GM12875 (cell line): ENCODE data around the gene FBN2.

Source experiments
- H3K4me3 ChIP-seq: one replicate; pipeline ENCODE4 v1.5.1; 2011; ENCODE audit warnings: low read depth, low read length, control low read depth
- CTCF ChIP-seq: IDR thresholded peaks from 2 replicates; pipeline ENCODE4 v1.5.1; 2011; ENCODE audit warnings: low read depth, mild to moderate bottlenecking, control low read depth, inconsistent platforms, low read length, moderate library complexity, borderline replicate concordance; ENCODE audit not compliant: insufficient read depth

FBN2 gene

GRCh38 chr5:128220841-128221240 lies 317.2 kb downstream of the FBN2 start:
- no peak for TF ChIP-seq CTCF
- no peak overlapping the region for H3K4me3 ChIP-seq

GRCh38 chr5:128216860-128217531 lies 321.0 kb downstream of the FBN2 start:
- TF ChIP-seq CTCF = no peak

DNA sequence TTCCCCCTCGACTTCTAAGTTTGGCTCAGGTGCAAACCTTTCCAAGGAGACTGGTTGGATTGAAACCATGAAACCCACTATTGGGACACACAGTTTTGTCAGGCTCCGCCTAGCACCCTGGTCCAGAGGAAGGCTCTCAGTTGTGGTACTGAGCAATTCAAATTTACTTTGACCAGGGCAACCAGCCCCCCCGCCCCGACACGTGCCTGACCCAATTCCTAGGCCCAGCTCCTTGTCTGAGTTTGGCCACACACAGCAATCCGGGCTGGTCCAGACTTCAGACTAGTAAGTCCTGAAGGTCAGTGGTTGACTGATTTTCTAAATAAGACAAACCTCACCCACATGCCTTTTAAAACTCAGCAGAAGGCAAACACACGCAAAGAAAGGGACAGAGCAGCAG lies 321.8 kb downstream of the FBN2 start:
- H3K4me3 ChIP-seq = no peak overlapping the region
- no peak for TF ChIP-seq CTCF

More at GRCh38 chr5:128216860-128217531, 321.0 kb downstream of the FBN2 start:
- H3K4me3 ChIP-seq = no peak overlapping the region

DNA sequence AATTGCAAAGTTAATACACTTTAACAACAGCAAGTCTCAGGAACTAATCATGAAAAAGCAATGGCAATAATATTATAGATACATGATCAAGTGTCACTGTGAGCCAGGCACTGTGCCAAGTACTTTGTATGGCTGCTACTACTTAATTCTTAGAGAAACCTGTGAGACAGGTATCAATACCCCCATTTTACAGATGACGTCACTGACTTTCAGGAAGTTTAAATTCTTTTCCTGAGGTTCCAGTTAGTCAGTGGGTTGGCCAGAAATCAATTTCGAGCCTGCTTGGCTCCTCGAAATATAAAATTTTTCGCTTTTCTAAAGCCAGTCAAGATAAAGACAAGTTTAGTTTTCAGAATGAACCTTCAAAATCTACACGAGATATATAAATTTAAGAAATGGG lies 324.2 kb downstream of the FBN2 start:
- no peak for TF ChIP-seq CTCF
- no peak overlapping the region for H3K4me3 ChIP-seq

- H3K4me3 ChIP-seq = no peak overlapping the region
Measured at GRCh38 chr5:128213340-128213739, 324.7 kb downstream of the FBN2 start.

DNA sequence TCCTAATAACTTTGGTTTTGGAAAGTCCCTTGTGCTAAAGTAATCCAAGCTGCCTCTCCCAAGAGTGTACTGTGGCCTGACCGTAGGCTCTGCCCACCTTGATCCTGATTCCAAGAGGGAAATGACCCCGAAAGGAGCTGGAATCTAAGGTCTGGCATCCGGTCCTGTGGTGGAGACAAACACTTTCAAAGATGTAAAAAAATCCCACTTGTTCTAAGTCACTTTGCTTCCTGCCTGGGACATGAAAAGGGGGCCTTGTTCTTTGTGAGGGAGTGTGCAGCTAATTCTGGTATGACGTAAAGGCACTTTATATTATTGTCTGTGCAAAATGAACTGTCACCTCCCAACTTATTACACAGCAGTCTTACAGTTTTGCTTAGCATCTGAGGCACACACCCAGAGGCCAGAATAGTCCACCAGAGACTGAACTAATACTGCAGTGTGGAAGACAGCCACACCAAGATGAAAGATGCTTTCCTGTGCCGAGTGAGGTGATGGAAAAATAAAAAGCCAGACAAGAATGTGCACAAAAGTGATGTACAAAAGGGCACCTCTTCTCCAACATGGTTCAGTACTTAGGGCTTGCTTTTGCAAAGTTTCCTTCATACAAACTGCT lies 325.7 kb downstream of the FBN2 start:
- TF ChIP-seq CTCF = no peak
- no peak overlapping the region for H3K4me3 ChIP-seq

More at GRCh38 chr5:128213340-128213739, 324.7 kb downstream of the FBN2 start:
- TF ChIP-seq CTCF = peak; percentile 45

DNA sequence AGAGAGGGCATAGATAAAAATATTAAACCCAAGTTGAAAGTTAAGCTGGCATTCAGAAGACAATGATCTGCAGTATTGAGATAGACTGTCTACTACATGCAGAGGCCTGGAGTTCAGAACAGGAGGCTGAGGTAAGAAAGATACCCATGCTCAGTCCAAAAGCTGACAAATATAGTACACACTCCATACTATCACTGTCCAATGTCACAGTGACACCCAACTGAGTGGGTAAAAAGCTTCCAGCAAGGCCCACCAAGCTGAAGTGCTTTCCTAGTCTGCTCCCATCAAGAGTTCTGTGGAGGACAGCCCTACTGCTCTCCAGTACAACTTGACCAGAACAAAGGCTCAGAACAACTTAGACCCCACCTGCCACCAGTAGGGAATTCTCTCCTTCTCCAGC lies 329.6 kb downstream of the FBN2 start:
- H3K4me3 ChIP-seq = no peak overlapping the region
- no peak for TF ChIP-seq CTCF
